ENCODE results near the gene ATP6V1C2.

DNA sequence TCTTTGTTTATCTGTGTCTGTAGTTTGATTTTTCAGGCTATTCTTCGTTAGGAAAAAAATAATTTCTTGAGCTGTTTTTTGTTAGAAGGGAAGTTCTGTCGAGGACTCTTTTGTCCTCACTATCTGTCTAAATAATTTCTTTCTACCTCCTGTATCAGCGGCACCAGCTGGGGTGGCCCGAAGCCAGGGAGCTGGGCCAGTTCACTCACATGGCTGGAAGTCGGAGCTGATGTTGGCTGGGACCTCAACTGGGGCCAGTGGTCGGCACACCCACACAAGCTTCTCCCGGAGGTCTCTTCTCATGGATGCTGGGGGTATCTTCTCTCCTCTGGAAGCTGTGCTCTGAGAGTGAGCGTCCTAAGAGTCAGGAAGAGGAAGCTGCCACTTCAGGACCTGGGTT is 99.1 kb downstream of the ATP6V1C2 start:
- TF ChIP-seq, protein P1, sequence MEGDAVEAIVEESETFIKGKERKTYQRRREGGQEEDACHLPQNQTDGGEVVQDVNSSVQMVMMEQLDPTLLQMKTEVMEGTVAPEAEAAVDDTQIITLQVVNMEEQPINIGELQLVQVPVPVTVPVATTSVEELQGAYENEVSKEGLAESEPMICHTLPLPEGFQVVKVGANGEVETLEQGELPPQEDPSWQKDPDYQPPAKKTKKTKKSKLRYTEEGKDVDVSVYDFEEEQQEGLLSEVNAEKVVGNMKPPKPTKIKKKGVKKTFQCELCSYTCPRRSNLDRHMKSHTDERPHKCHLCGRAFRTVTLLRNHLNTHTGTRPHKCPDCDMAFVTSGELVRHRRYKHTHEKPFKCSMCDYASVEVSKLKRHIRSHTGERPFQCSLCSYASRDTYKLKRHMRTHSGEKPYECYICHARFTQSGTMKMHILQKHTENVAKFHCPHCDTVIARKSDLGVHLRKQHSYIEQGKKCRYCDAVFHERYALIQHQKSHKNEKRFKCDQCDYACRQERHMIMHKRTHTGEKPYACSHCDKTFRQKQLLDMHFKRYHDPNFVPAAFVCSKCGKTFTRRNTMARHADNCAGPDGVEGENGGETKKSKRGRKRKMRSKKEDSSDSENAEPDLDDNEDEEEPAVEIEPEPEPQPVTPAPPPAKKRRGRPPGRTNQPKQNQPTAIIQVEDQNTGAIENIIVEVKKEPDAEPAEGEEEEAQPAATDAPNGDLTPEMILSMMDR (conservative IDR thresholded peaks at IDR 0.05; ENCODE audit: low read depth in 2 of 2), result no peak
- no peak for TF ChIP-seq POLR2AphosphoS5 (IDR thresholded peaks at IDR 0.05; ENCODE audit: low read depth)
- TF ChIP-seq ZNF331 (CRISPR knock-in tag; IDR thresholded peaks at IDR 0.05; ENCODE audit: low read depth), result no peak
- TF ChIP-seq EZH2phosphoT487 (IDR thresholded peaks at IDR 0.05; ENCODE audit: unreplicated experiment), result no peak
- TF ChIP-seq EZH2 (IDR thresholded peaks at IDR 0.05; ENCODE audit: low read depth, unreplicated experiment), result no peak
- TF ChIP-seq CREB1 (CRISPR knock-in tag; IDR thresholded peaks at IDR 0.05; ENCODE audit: low read depth), result no peak
- no peak for TF ChIP-seq ETS1 (IDR thresholded peaks at IDR 0.05)
